GM18505 (cell line): ENCODE data around the gene PIH1D1.

ENCODE experiments used
- ATAC-seq: cut with Tn5 transposase; IDR thresholded peaks from one replicate; pipeline ENCODE4 v1.9.1; 2021; ENCODE audit not compliant: unreplicated experiment
- POLR2A ChIP-seq: IDR thresholded peaks from 4 replicates; pipeline ENCODE4 v1.6.1; 2011; ENCODE audit warnings: borderline replicate concordance; ENCODE audit not compliant: insufficient read depth, insufficient read length; ENCODE audit errors: extremely low read depth

The PIH1D1 gene

DNA sequence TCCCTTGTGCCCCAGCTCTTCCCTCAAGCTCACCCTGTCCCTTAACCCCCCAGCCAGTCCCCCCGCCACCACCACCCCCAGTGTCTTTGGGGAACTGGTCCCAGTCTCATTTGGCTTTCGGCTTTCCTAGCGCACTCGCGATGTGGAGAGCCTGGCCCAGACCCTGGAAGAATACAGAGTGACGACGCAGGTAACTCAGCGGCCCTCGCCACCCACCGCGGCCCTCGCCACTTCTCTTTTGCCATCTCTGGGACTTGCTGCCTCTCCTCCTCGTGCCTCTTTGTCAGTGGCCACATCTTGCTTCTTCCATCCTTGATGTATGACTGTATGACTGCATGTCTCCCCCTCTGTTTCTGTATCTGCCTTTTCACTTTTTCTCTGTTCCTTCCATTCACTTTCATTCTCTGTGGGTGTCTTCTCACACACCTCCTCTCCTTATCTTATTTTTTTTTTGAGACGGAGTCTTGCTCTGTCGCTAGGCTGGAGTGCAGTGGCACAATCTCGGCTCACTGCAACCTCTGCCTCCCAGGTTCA is 44.1 kb downstream of the PIH1D1 start:
- ATAC-seq, result no peak

DNA sequence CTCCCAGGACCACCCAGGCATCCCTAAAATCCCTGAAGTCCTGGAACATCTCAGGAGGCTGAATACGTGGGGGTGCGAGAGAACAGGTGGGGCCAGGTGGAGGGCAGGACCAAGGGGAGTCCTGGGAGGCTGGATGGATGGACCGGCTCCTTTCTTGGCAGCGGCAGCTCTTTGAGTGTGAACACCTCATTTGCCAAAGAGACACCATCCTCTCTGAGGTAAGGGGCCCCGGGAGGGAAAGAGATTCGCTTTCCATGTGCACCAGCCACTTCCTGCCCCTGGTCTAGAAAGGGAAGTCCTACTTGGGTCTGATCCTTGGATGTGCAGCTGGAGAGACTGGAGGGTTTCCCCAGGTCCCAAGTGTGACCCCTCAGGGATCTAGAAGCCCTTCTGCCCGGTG is 44.5 kb downstream of the PIH1D1 start:
- no peak for ATAC-seq
- TF ChIP-seq POLR2A, result no peak

More for the DNA sequence above, 44.1 kb downstream of the PIH1D1 start:
- no peak for TF ChIP-seq POLR2A

DNA sequence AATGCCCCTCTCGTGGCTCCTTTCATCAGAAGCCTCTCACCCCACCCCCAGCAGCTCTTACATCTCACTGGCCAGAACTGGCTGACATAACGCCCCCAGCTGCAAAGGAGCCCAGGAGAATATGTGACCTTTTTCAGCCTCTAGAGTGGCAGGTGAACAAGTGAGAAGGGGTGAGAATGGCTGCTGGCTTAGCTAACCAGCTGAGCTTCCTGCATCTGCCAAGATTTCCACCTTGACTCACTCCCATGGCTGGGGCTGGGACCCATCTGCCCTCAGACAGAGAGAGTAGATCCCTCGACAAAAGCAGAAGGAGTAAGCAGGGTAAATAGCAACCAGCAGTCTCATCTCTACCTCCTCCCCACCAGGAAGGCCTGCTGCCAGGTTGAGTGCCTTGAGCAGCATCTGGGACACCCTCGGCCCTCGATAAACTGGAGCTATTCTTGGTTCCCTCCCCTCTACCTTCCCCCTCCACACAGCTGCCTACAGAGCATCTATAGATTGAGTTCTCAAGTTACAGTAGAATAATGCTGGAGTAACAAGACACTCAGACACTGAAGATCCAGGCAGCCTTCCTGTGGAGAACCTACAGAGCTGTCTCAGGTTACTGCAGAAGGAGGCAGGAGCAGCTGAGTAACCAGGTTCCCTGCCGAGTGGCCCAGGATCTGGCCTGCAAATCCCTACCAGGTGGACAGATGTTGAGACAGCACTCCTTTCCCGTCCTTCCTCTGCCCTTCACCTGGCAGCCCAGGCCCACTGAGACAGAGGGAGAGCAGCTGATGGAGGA is 48.0 kb downstream of the PIH1D1 start:
- no peak for ATAC-seq
- no peak for TF ChIP-seq POLR2A

DNA sequence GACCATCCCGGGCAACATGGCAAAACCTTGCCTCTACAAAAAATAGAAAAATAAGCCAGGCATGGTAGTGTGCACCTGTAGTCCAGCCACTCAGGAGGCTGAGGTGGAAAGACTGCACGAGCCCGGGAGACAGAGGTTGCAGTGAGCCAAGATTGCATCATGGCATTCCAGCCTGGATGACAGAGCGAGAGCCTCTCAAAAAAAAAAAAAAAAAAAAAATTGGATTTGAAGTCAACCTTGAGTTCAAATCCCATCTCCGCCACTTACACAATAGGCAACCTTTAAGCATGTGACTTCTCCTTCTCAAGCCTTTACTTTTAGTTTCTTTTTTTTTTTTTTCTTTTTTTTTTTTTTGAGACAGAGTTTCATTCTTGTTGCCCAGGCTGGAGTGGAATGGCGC is 51.6 kb downstream of the PIH1D1 start:
- no peak for TF ChIP-seq POLR2A
- ATAC-seq, result no peak

DNA sequence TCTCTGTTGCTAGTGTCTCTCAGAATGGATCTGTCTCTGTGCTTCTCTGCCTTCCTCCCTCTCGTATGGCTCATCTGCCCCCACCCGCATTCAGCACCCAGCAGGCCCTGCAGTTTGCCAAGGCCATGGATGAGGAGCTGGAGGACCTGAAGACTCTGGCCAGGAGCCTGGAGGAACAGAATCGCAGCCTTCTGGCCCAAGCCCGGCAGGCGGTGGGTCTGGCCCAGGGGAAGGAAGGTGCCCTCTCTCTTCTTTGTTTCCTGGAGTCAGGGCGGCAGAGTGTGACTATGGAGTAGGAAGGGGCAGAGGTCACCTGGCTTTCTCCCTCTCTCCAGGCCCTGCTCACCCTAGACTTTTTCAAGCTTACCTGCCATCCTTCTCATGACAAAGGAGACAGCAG is 52.7 kb downstream of the PIH1D1 start:
- no peak for ATAC-seq

DNA sequence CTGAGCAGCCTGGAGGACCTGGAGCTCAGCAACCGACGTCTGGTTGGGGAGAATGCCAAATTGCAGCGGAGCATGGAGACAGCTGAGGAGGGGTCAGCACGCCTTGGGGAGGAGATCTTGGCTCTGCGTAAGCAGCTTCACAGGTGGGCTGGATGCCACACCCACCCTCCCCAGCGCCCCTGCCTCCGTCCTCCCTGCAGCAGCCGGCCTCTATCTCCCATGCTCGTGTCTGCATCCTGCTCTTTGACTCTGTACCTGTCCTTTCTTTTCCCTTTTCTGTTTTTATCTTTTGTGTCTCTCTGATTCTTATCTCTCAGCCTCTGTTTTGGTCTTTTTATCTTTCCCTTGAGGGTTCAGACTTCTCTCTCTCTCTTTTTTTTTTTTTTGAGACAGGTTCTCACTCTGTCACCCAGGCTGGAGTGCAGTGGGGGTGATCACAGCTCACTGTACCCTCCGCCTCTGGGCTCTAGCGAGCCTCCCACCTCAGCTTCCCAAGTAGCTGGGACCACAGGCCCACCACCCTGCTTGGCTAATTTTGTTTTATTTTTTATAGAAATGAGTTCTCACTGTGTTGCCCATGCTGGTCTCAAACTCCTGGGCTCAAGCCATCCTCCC is 53.5 kb downstream of the PIH1D1 start:
- no peak for ATAC-seq
- no peak for TF ChIP-seq POLR2A

More for the DNA sequence above, 52.7 kb downstream of the PIH1D1 start:
- TF ChIP-seq POLR2A, result no peak

DNA sequence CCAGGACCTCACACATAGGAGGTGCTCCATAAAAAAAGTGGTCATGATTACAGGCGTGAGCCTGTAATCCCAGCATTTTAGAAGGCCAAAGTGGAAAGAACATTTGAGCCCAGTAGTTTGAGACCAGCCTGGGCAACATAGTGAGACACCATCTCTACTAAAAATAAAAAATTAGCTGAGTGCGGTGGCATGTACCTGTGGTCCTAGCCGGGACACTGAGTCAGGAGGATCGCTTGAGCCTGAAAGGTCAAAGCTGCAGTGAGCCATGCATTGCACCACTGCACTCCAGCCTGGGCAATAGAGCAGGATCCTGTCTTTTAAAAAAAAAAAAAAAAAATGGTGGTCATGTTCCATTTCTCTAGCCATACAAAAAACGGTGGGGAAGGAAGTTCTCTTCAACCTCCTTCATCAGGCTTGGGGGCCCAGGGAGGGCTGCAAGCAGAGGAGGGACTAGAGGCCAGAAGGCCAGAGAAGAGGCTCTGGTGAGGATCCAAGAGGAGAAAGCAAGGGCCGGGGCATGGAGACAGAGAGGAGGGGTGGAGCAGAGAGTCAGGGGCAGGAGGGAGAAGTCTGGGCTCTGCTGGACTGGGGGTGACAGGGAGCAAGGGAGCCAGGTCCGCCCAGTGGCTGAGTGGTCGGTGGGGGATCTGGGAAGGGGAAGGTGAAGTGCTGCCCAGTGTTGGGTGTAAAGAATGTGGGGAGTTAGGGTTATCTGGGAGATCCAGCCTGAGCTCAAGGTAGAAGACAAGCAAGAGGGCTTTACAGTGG is 54.7 kb downstream of the PIH1D1 start:
- no peak for TF ChIP-seq POLR2A
- no peak for ATAC-seq
